Midbrain (tissue), 1 donor: ENCODE data around the gene MAD1L1.

Experiments used
- DNase-seq: peaks from one replicate; lab custom pipeline; 2025; lab: John Stamatoyannopoulos, UW

Gene MAD1L1

GRCh38 chr7:2200584-2200980 lies 32.2 kb downstream of the MAD1L1 start:
- no peak for DNase-seq

- DNase-seq, result no peak
These were observed 32.7 kb downstream of the MAD1L1 start for GRCh38 chr7:2199956-2200583.

GRCh38 chr7:2199528-2199927 lies 33.2 kb downstream of the MAD1L1 start:
- no peak for DNase-seq

GRCh38 chr7:2198760-2199159 lies 34.0 kb downstream of the MAD1L1 start:
- DNase-seq, result no peak

- DNase-seq, result no peak
These were observed 34.5 kb downstream of the MAD1L1 start for GRCh38 chr7:2198206-2198605.

- no peak for DNase-seq
These were observed 35.1 kb downstream of the MAD1L1 start for GRCh38 chr7:2197436-2198155.

- DNase-seq, result no peak
These were observed 36.1 kb downstream of the MAD1L1 start for GRCh38 chr7:2196381-2197378.

GRCh38 chr7:2195400-2196246 lies 37.1 kb downstream of the MAD1L1 start:
- DNase-seq, result peak; percentile 11

GRCh38 chr7:2193575-2194305 lies 39.0 kb downstream of the MAD1L1 start:
- no peak for DNase-seq

- no peak for DNase-seq
These were observed 39.8 kb downstream of the MAD1L1 start for GRCh38 chr7:2192831-2193534.

- DNase-seq, result no peak
These were observed 41.7 kb downstream of the MAD1L1 start for GRCh38 chr7:2191016-2191415.

- DNase-seq, result no peak
These were observed 42.2 kb downstream of the MAD1L1 start for GRCh38 chr7:2190531-2190930.

- no peak for DNase-seq
These were observed 46.6 kb downstream of the MAD1L1 start for GRCh38 chr7:2186166-2186565.

- DNase-seq, result no peak
These were observed 47.0 kb downstream of the MAD1L1 start for GRCh38 chr7:2185715-2186114.

- DNase-seq, result no peak
These were observed 50.3 kb downstream of the MAD1L1 start for GRCh38 chr7:2182461-2182860.

GRCh38 chr7:2181077-2181854 lies 51.5 kb downstream of the MAD1L1 start:
- no peak for DNase-seq

- DNase-seq, result no peak
These were observed 52.7 kb downstream of the MAD1L1 start for GRCh38 chr7:2180081-2180480.

GRCh38 chr7:2175514-2175913 lies 57.2 kb downstream of the MAD1L1 start:
- DNase-seq, result no peak

- DNase-seq, result no peak
These were observed 57.7 kb downstream of the MAD1L1 start for GRCh38 chr7:2175091-2175490.
